Caco-2 (cell line): ENCODE results near the gene THEM4. TPM values are rescaled to one million over a fixed set of nuclear protein-coding genes. Genes with fewer than 3 reads are reported as not detected.

ENCODE experiments used
- BruUV-seq: library from RNA; stranded (reverse); fragments of 400-500 nt; replicated peaks from 2 replicates; lab custom pipeline; 2021; lab: Mats Ljungman, UMichigan
- CTCF ChIA-PET: fragments of 300-600 bp; sonication (Branson Sonifier 250); formaldehyde crosslinking; loops from one replicate; lab custom pipeline; 2022; ENCODE audit warnings: antibody characterized with exemption; lab: Charles Lee
- POLR2A ChIA-PET: fragments of 300-600 bp; sonication (Branson Sonifier 250); formaldehyde crosslinking; loops from one replicate; lab custom pipeline; 2022; ENCODE audit warnings: antibody characterized with exemption; lab: Charles Lee
- DNase-seq, 2 experiments: peaks; one replicate each; pipeline versions ENCODE4 v3.0.0 to v3.0.0-alpha.2; 2020 to 2022
- H3K27me3 ChIP-seq: replicated peaks from 2 replicates; pipeline ENCODE4 v1.6.0; 2011; ENCODE audit warnings: low read length; ENCODE audit not compliant: control insufficient read depth, insufficient read depth
- H3K36me3 ChIP-seq: 2 replicates; pipeline ENCODE4 v1.5.1; 2011; ENCODE audit warnings: low read length; ENCODE audit not compliant: control insufficient read depth, insufficient read depth
- H3K4me1 ChIP-seq: fragments of 250-450 bp; sonication (Bioruptor Pico); 2 replicates; pipeline ENCODE4 v1.5.1; 2020; ENCODE audit warnings: mild to moderate bottlenecking
- H3K4me3 ChIP-seq: 2 replicates; pipeline ENCODE4 v1.5.1; 2011; ENCODE audit warnings: low read depth, mild to moderate bottlenecking, control low read depth, low read length
- H3K9me3 ChIP-seq: fragments of 250-450 bp; sonication (Bioruptor Pico); 2 replicates; pipeline ENCODE4 v1.5.1; 2020; ENCODE audit warnings: mild to moderate bottlenecking, moderate library complexity
- H3K27ac Mint-ChIP-seq: one replicate; pipeline ENCODE4 v1.8.0; 2022; ENCODE audit warnings: mixed read lengths; ENCODE audit not compliant: unreplicated experiment
- H3K27me3 Mint-ChIP-seq: one replicate; pipeline ENCODE4 v1.8.0; 2022; ENCODE audit warnings: mixed read lengths; ENCODE audit not compliant: insufficient read depth, unreplicated experiment
- H3K36me3 Mint-ChIP-seq: one replicate; pipeline ENCODE4 v1.8.0; 2022; ENCODE audit warnings: mild to moderate bottlenecking, mixed read lengths; ENCODE audit not compliant: insufficient read depth, unreplicated experiment
- H3K4me1 Mint-ChIP-seq: one replicate; pipeline ENCODE4 v1.8.0; 2022; ENCODE audit warnings: low read depth, mixed read lengths; ENCODE audit not compliant: unreplicated experiment
- H3K4me3 Mint-ChIP-seq: one replicate; pipeline ENCODE4 v1.8.0; 2022; ENCODE audit warnings: mild to moderate bottlenecking, moderate library complexity, mixed read lengths; ENCODE audit not compliant: unreplicated experiment
- H3K9me3 Mint-ChIP-seq: one replicate; pipeline ENCODE4 v1.8.0; 2022; ENCODE audit warnings: mixed read lengths; ENCODE audit not compliant: unreplicated experiment
- intact Hi-C: fragments of 100-400 bp; cut with micrococcal nuclease; formaldehyde crosslinking; loops from one replicate; pipeline ENCODE4 v1.10.0; 2022; ENCODE audit not compliant: unreplicated experiment
- total RNA-seq: library from RNA; stranded (reverse); gene quantifications from 2 replicates; pipeline ENCODE4 v1.2.3, GENCODE V29; 2022
- TF ChIP-seq, protein P1 (sequence below), 2 experiments: fragments of 200-600 bp in 1 of 2; IDR thresholded peaks; 1 replicate in 1 of 2; 2 replicates in 1 of 2; pipeline versions ENCODE4 v1.5.1 to v1.8.0; 2011 to 2022; ENCODE audit warnings: antibody characterized with exemption in 1 of 2, control low read depth in 1 of 2, inconsistent platforms in 1 of 2, low read depth in 1 of 2, low read length in 1 of 2, mild to moderate bottlenecking in 1 of 2, moderate library complexity in 1 of 2; ENCODE audit not compliant: insufficient read depth in 1 of 2, severe bottlenecking in 1 of 2, unreplicated experiment in 1 of 2

The THEM4 gene
- total RNA-seq, 1 experiment from 2014 or later: 9.5 TPM

DNA sequence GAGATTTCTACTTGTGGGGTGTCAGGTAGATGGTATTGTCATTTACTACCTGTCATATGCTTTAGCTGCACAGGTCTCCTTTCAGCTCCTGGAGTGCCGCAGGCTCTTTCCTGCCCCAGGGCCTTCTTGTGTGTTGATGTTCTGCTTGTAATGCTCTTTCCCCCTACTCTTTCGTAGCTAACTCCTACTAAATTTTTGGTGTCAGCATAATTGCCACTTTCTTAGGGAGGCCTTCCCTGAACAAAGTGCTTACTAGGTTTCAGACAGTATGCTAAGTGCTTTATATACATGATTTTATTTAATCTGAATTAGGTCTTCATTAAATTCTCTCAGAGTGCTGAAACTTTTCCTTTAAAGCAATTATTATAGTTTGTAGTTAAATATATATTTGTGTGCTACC, 4.8 kb upstream of the THEM4 start:
- H3K36me3 Mint-ChIP-seq: peaks cover 10% of the 10 kb centered on the region
- no peak overlapping the region for H3K4me3 ChIP-seq
- H3K27me3 ChIP-seq: no peaks in the 10 kb centered on the region
- no peaks in the 10 kb centered on the region for H3K27me3 Mint-ChIP-seq
- no TSS peak for BruUV-seq
- no peaks in the 10 kb centered on the region for H3K4me1 Mint-ChIP-seq
- ChIA-PET POLR2A (no interaction called here), CTCF (no interaction called here)
- H3K27ac Mint-ChIP-seq: no peak overlapping the region
- H3K36me3 ChIP-seq: no peaks in the 10 kb centered on the region
- no peaks in the 10 kb centered on the region for H3K4me1 ChIP-seq
- H3K9me3 ChIP-seq: 0 out of 2 replicates have a peak, but pooled peaks cover 6% of the 10 kb centered on the region
- no peak overlapping the region for H3K4me3 Mint-ChIP-seq
- H3K9me3 Mint-ChIP-seq: no peaks in the 10 kb centered on the region
- TF ChIP-seq, protein P1, sequence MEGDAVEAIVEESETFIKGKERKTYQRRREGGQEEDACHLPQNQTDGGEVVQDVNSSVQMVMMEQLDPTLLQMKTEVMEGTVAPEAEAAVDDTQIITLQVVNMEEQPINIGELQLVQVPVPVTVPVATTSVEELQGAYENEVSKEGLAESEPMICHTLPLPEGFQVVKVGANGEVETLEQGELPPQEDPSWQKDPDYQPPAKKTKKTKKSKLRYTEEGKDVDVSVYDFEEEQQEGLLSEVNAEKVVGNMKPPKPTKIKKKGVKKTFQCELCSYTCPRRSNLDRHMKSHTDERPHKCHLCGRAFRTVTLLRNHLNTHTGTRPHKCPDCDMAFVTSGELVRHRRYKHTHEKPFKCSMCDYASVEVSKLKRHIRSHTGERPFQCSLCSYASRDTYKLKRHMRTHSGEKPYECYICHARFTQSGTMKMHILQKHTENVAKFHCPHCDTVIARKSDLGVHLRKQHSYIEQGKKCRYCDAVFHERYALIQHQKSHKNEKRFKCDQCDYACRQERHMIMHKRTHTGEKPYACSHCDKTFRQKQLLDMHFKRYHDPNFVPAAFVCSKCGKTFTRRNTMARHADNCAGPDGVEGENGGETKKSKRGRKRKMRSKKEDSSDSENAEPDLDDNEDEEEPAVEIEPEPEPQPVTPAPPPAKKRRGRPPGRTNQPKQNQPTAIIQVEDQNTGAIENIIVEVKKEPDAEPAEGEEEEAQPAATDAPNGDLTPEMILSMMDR (IDR thresholded peaks at IDR 0.05; ENCODE audit: insufficient read depth in 1 of 2, low read depth in 1 of 2, low read length in 1 of 2, severe bottlenecking in 1 of 2, unreplicated experiment in 1 of 2): no peak
- no peak for DNase-seq
- intact Hi-C loops: no loop called here

DNA sequence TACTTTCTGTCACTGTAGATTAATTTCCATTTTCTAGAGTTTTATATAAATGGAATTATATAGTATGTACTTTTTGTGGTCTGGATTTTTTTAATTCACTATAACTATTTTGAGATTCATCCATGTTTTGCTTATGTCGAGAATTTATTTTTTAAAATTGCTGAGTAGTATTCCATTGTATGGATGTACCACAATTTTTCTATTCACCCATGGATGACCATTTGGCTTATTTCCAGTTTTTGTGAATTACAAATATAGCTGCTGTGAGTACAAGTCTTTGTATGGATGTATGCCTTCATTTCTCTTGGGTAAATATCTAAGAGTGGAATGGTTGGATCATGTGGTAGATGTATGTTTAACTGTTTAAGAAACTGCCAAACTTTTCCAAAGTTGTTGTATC, 3.7 kb upstream of the THEM4 start:
- no peaks in the 10 kb centered on the region for H3K4me1 Mint-ChIP-seq
- no peaks in the 10 kb centered on the region for H3K36me3 ChIP-seq
- H3K4me3 Mint-ChIP-seq: no peak overlapping the region
- DNase-seq: no peak
- no peak overlapping the region for H3K27ac Mint-ChIP-seq
- intact Hi-C loops: no loop called here
- H3K9me3 ChIP-seq: peaks cover 10% of the 10 kb centered on the region
- POLR2A ChIA-PET: no interaction called here
- no peaks in the 10 kb centered on the region for H3K9me3 Mint-ChIP-seq
- CTCF ChIA-PET: no interaction called here
- H3K36me3 Mint-ChIP-seq: peaks cover 12% of the 10 kb centered on the region
- H3K27me3 ChIP-seq: no peaks in the 10 kb centered on the region
- H3K27me3 Mint-ChIP-seq: no peaks in the 10 kb centered on the region
- H3K4me3 ChIP-seq: no peak overlapping the region
- TF ChIP-seq, protein P1 (IDR thresholded peaks at IDR 0.05; ENCODE audit: insufficient read depth in 1 of 2, low read depth in 1 of 2, low read length in 1 of 2, severe bottlenecking in 1 of 2, unreplicated experiment in 1 of 2): no peak
- H3K4me1 ChIP-seq: no peaks in the 10 kb centered on the region
- no TSS peak for BruUV-seq

DNA sequence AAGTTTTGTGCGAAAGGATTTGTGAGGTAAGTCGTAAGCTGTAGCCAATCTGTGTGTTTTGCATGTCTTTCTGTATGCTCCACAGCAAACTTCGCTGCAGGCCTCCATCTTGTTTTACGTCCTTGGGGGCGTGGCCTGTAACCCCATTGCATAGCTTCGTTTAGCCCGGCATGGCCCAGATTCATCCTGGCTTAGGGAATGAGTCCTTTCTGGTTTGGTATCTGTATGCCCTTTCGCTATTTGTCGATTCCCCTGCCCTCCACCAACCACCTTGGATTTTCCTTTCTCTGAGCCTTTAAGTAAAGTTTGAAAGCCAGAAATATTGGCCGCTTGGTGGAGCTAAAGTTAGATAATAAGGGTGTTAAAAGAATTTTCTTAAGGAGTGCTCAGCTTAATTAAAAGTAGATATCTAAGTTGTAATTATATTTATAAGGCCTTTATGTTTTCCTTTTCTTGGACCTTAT, 1.1 kb downstream of the THEM4 start:
- no peak overlapping the region for H3K4me3 ChIP-seq
- no peak for DNase-seq
- H3K4me1 ChIP-seq: no peaks in the 10 kb centered on the region
- no peaks in the 10 kb centered on the region for H3K36me3 ChIP-seq
- Mint-ChIP-seq H3K4me1 (peaks cover 4% of the 10 kb centered on the region), H3K27me3 (no peaks in the 10 kb centered on the region), H3K27ac (peak overlapping the region; percentile 85), H3K4me3 (peak overlapping the region; percentile 83), H3K9me3 (peaks cover 35% of the 10 kb centered on the region), H3K36me3 (peaks cover 23% of the 10 kb centered on the region)
- H3K9me3 ChIP-seq: peaks cover 19% of the 10 kb centered on the region
- ChIA-PET CTCF (interaction anchor here (1.4 to 1.6 kb wide), 2 partner anchors 12 to 28 kb away, joined by 5 read pairs; no protein-coding TSS in a partner anchor), POLR2A (no interaction called here)
- TF ChIP-seq, protein P1 (IDR thresholded peaks at IDR 0.05; ENCODE audit: insufficient read depth in 1 of 2, low read depth in 1 of 2, low read length in 1 of 2, severe bottlenecking in 1 of 2, unreplicated experiment in 1 of 2): no peak
- no peaks in the 10 kb centered on the region for H3K27me3 ChIP-seq
- no TSS peak for BruUV-seq
- intact Hi-C loops: no loop called here
